GM13976 (cell line): ENCODE measurements around the gene NHEJ1.
A peak's percentile ranks its signal among the peaks of the same experiment; 100 is the strongest.

Source experiments
- DNase-seq: peaks from one replicate; pipeline ENCODE4 v3.0.0; 2012; ENCODE audit warnings: low spot score
- in situ Hi-C: fragments of 300-500 bp; cut with MboI; formaldehyde crosslinking; loops from one replicate; pipeline ENCODE4 v1.12.0; 2022; ENCODE audit warnings: low sequenced_read_pairs, mixed read lengths, inconsistent platforms; ENCODE audit not compliant: unreplicated experiment
- TF ChIP-seq, protein P1 (sequence below): IDR thresholded peaks from 2 replicates; pipeline ENCODE4 v1.5.1; 2012; ENCODE audit warnings: borderline replicate concordance, mild to moderate bottlenecking; ENCODE audit not compliant: insufficient read depth; ENCODE audit errors: extremely low read depth, missing control alignments, control extremely low read depth

NHEJ1 gene

DNA sequence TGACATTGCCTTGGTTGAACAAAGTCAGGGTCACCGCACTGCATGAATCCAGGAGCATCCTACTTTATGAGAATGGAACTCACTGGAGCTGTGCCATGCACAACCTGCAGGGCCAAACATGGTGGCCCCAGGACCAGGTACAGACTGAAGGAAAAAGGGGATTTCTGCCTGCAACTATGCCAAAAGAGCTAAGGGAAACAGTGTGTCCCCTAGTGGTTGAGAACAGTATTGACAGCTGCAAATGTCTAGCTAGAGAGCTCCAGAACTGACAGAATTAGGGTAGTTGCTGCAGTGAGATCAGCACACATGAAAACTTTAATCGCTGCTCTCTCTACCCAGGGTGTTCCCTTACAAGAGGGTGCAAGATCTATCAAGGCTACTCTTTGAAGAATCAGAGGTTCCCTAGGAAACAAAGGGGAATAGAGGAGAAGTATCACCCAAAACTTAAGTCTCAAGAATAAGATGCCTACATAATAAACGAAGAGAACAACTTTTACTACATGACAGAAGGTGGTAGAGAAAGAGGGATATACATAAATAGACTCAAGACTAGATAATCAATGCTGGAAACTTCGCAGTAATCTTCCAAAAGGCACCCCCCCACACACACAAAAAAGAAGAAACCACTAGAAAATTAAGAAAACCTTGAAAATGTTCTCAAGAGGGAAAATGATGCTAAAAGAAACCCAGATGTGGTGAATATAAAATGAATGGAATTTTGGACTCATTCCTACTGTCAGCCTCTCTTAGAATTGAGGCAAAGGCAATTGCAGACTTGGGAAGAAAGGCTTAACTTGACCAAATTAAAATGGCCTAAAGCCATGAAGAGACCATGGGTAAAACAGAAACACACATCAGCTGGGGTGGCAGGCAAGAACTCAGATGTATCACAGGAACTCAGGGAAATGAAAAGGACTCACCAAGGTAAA lies 56.2 kb downstream of the NHEJ1 start:
- TF ChIP-seq, protein P1, sequence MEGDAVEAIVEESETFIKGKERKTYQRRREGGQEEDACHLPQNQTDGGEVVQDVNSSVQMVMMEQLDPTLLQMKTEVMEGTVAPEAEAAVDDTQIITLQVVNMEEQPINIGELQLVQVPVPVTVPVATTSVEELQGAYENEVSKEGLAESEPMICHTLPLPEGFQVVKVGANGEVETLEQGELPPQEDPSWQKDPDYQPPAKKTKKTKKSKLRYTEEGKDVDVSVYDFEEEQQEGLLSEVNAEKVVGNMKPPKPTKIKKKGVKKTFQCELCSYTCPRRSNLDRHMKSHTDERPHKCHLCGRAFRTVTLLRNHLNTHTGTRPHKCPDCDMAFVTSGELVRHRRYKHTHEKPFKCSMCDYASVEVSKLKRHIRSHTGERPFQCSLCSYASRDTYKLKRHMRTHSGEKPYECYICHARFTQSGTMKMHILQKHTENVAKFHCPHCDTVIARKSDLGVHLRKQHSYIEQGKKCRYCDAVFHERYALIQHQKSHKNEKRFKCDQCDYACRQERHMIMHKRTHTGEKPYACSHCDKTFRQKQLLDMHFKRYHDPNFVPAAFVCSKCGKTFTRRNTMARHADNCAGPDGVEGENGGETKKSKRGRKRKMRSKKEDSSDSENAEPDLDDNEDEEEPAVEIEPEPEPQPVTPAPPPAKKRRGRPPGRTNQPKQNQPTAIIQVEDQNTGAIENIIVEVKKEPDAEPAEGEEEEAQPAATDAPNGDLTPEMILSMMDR: peak; percentile 50
- DNase-seq: peak; percentile 75
- in situ Hi-C loops: no loop called here

DNA sequence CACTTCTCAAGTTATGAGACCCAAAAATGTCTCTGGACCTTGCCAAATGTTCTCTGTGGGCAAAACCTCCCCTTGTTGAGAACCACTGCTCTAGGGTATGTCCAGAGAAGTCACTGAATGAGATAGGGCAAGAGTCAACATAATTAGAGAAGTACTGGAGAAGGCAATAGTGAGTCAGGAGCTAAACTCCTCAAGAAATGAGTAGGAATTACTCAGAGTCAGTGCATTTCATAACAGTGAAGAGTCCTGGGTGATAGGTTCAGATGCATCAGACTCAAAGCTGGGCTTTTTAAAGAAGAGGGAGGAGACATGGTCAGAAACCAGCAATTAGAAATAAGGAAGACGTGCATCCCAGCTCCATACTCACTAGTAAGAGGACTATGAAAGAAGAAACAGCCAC lies 61.3 kb downstream of the NHEJ1 start:
- TF ChIP-seq, protein P1: no peak
- DNase-seq: no peak
- in situ Hi-C loops: no loop called here

DNA sequence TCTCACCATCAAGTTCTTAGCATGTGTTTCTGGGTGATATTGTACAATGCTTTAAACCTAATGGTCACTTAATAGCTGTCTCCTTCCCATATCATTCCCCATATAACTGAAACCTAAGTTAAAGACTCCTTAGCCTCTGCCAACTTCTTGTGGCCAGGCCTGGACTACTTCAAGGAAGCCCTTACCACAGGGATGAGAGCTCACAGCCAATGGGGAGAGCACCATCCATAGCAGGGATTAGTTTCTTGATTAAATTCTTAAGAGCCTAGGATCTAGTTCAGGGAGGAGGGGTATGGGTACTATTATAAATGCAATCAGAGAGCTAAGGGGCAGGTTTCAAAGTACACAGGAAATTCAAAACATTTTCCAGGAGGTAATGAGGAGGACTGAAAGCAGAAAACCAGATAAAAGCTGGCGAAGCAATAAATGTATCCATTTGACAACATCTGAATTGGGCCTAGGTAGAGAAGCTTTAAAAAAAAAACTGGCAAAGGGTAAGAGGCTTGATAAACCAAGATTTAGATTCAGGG lies 65.1 kb downstream of the NHEJ1 start:
- TF ChIP-seq, protein P1: no peak
- no peak for DNase-seq
- in situ Hi-C loops: no loop called here

DNA sequence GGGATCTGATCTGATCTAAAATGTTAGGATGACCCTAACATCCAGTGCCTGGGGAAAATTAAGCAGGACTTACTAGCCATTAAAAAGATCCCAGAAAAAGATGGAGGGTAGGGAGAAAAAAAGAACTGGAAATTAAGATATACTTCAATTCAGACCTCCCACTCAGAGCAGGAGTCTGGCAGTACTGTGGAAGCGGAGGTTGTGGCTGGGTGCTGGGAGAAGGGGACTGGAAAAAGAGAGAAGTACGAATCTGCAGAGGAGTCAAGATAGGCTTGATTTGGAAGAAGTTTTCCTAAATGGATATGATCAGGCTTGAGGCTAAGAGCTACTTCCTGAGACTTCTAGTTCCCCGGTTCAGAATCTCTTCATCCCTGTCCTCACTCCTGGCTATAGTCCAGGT lies 66.4 kb downstream of the NHEJ1 start:
- no peak for DNase-seq
- in situ Hi-C loops: no loop called here
- TF ChIP-seq, protein P1: no peak

DNA sequence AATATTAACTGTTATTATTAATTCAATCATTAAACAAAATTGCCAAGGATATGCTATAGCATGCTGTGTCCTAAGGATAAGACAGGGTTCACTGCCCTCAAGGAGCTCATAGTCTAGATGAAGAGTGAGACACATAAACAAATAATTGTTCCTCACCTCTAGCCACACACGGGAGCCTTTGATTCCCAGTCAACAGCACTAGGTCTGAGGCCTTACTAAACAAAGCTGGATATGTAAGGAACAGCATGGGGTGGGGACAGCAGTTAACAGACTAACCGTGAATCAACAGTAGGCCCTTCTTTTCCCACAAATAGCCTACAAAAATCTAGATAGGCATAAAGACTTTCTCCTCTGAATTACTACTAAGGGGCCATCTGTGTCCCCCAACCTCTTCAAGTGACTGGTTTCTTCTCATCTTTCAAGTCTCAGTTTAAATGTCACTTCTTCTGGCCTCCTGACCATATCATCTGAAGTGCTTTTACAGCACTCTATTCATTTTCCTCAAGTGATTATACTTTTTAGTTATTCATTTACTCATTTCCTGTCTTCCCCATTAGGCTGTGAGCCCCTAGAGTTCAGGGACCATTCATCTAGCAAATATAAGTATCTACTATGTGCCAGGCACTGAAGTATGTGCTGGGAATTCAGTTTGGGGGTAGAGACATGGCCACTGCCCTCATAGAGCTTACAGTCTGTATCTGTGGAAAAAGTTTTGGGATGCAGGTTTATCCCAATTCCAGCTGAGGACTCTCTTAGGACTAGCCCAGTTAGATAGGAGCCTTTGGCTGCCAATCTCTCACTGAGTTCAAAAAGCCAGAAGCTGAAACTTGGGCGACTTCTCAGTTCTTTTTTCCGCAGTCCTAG lies 69.9 kb downstream of the NHEJ1 start:
- in situ Hi-C loops: no loop called here
- TF ChIP-seq, protein P1: no peak
- DNase-seq: no peak

DNA sequence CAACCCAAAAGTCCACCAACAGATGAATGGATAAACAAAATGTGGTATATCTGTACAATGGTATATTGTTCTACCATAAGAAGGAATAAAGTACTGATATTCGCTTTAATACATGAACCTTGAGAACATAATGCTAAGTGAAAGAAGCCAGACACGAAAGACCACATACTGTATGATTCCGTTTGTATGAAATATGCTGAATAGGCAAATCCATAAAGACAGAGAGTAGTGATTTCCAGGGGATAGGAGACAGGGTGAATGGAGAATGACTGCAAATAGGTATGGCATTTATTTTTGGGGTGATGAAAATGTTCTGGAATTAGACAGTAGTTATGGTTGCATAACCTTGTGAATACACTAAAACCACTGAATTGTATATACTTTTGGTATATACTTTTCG lies 71.3 kb downstream of the NHEJ1 start:
- TF ChIP-seq, protein P1: no peak
- DNase-seq: no peak
- in situ Hi-C loops: no loop called here
